Erythroblast (primary cell): ENCODE results near the gene MBLAC2.
A peak's percentile ranks its signal among the peaks of the same experiment; 100 is the strongest.

Experiments used
- DNase-seq, 2 experiments: peaks; one replicate each; lab custom pipeline; 2025; lab: John Stamatoyannopoulos, UW
- GATA1 ChIP-seq: IDR thresholded peaks from 2 replicates; pipeline ENCODE4 v1.6.1; 2011; ENCODE audit warnings: low read depth, mild to moderate bottlenecking, control low read depth, low read length, moderate library complexity
- POLR2A ChIP-seq: IDR thresholded peaks from 2 replicates; pipeline ENCODE4 v1.6.1; 2011; ENCODE audit warnings: mild to moderate bottlenecking, low read length

The MBLAC2 gene

DNA sequence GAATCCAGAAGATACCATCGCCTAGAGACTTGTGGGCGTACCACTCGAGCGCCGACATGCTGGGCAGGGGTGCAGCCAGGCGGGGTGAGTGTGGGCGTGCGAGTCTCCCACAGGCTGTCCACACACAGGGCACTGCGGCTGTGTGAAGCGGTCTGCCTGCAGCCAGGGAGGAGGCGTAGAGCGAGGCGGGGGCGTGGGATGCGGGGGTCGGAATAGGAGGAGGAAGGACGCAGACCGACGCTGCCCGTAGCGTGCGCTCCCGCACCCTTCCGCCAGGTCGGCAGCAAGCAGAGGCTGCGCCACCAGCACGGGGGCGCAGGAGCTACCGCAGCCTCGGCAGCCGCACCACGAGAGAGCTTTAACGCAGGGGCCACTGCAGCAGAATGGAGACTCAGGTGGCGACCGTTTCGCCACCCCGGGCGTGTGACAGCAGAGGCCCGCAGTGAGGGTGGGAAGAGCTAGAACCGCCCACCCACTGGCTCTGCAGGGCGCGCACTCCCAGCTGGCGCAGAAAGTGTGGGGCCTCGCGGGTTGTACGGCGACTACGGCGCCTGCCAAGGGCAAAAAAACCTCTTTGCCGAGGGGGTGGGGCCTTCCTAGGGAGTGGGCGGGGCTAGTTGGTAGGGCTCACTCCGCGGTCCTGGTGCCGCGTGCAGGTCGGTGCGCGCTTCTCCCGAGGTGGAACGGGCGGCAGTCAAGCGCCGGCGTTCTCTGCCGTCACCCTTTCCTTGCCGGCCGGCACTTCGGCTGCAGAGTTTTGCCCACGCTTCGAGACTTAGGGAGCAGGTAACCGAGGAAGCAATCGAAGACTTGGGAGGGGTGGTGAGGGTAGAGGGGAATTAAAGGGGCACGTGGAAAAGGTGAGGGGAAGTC lies at the start of gene MBLAC2, which contains the start of gene POLR3G:
Gene MBLAC2 (minus strand): TSS at position 537 of the 873 bp plus-strand sequence. CDS start 479 bp downstream, at position 58.
Gene POLR3G (plus strand): TSS at position 630 of the 873 bp plus-strand sequence. CDS start 10,704 bp downstream, outside the sequence.
- DNase-seq: peak; percentile 95
- TF ChIP-seq GATA1: no peak
- TF ChIP-seq POLR2A: peak; percentile 94

DNA sequence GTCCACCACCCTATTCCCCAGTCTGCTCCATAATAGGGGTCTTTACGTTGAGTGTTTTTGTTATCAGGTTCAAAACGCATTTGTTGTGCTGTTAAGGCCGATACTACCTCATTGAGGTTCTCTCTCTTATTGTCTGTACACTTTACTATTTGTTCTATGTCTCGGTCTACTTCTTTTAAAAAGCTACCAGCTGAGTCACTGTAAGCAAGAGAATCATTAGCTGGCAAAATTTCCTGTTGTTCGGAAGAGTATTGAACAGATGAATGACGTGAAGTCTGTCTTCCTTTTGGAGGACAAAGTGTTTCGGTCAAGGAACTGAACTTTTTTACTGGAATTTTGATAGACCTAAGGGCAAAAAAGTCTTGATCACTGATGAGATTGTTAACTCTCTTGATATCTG lies 44.5 kb upstream of the MBLAC2 start:
- DNase-seq: no peak
- no peak for TF ChIP-seq GATA1
- no peak for TF ChIP-seq POLR2A

DNA sequence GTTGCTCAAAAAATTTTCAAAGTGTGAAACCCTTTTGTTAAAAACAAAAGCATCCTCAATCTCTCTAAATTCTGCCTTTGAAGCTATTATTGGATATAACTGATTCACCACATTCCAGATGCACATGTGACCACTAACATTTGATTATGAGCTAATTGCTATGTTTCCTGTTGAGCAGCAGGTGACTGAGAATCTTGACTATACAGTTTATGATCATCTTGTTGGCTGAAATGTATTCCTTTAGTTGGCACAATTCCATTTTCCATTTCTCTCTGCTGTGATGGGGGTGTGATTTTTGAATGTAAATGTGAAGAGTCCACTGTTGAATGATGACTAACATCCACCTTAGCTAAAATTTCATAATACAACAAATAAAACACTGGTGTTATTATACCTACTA lies 44.1 kb upstream of the MBLAC2 start:
- DNase-seq: no peak
- TF ChIP-seq GATA1: no peak
- no peak for TF ChIP-seq POLR2A

DNA sequence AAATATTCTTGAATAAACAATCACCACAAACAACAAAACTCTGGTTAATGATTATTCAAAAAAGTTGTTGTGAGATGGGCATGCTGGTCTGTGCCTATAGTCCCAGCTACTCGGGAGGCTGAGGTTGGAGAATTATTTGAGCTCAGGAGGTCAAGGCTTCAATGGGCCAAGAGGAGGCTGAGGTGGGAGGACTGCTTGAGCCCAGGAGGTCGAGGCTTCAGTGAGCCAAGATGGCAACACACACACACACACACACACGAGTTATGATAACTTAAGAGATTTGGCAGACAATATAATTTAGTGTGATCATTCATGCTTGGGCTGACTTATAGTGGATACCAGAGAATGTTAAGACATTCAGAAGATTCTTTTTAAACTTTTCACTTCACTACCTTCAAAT lies 39.9 kb upstream of the MBLAC2 start:
- TF ChIP-seq POLR2A (no peak), GATA1 (no peak)
- no peak for DNase-seq

DNA sequence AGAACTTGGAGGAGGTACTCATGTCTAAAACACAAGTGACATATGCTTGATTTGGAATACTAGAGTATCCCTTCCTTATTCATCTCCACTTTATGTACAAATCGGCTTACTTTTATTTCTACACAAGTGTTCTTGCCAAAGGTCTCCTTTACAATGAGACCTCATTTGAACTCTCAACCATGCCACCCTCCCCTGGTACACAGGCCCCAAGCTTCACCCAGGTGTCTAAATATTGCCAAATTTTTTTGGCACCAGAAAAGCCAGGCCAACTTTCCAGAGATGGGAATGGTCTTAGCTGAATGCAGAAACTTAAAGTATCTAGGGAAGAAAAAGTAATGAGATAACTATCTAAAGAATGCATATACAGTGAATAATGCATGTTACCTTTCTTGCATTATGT lies 35.9 kb upstream of the MBLAC2 start:
- DNase-seq: no peak
- no peak for TF ChIP-seq GATA1
- TF ChIP-seq POLR2A: no peak

DNA sequence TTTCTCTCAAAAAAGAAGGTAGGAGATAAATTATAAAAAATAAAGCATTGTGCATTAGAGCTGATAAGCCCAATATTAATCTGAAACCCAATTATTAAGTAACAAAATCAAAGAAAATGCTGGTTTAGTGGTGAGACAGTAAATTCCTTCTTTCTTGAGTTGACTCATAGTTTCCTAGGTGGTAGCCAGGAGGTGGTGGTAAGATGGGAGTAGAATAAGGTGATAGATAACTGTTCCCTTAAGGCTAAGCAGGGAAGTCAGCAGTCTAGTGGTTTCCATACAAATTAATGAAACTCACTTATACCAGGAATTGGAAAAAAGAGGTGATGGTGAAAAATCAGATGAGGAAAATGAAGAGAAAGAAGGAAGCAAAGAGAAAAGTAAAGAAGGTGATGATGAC lies 31.6 kb upstream of the MBLAC2 start:
- DNase-seq: no peak
- no peak for TF ChIP-seq GATA1
- no peak for TF ChIP-seq POLR2A

DNA sequence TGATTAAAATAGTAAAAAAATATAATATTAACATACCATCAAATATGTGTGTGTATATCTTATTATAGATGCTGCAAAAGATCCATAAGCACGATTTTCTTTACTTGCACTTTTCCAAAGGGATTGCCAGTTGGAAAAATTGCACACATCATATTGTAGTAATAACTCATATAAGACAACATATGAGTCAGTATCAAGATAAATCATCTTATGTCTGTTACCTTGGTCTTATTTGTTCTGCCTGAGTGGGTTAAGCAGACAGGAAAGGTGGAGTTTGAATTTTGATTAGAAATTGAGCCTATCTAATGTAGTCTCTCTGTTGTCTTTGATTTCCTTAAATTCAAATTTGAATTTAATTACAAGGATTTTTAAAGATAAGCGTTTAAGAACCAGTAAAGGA lies 30.2 kb upstream of the MBLAC2 start:
- TF ChIP-seq POLR2A: no peak
- DNase-seq: no peak

DNA sequence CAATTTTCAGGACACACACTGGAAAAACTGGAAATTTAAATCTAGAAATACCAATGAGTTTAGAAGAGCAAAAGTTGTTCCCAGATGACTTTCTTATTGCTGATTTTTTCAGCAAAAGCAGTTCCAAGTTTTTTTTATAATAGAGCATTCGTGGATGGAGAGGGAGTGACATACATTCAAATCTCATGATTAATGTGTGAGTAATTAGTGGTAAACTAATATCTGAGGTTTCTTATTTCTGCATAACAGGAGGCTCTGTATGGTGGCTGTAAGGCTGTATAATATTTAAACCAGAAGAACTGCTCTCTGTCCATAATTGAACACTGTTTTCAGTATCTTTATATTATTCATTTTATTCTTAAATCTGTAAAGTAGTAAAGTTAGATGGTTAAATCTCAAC lies 29.0 kb upstream of the MBLAC2 start:
- no peak for DNase-seq
- no peak for TF ChIP-seq POLR2A
- TF ChIP-seq GATA1: no peak

DNA sequence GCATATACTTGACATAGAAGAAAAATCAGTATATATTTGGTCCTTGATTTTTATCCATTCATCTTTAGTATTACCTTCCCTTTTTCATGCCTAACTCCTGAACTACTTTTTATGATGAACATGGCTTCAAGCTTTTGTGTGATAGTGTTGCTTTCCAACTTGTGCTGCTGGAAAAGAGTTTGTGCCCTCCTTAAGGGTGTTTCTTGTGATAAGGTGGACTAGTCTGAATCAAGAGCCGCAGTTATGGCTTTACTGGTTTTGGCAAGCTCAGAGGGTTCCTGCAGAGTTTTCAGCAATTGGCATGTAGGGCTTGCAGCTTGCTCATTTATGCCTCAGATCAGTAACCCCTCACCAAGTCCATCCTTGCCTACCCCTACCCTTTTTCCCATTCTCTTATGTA lies 20.6 kb upstream of the MBLAC2 start:
- TF ChIP-seq POLR2A: no peak
- no peak for TF ChIP-seq GATA1

DNA sequence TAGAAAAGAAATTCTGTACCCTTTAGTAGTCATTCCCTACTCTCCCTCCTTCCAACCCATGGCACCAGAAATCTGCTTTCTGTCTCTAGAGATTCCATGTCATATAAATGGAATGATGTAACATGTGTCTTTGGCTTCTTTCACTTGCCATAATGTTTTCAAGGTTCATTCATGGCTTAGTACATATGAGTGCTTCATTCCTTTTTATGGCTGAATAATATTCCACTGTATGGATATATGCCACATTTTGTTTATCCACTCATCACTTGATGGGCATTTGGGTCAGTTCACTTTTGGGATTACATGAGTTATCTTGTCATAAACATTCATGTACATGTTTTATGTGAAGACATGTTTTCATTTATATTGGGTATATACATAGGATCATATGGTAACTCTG lies 19.5 kb upstream of the MBLAC2 start:
- TF ChIP-seq POLR2A (no peak), GATA1 (no peak)

More for the DNA sequence above, 20.6 kb upstream of the MBLAC2 start:
- peak in 1 of 2 experiments; percentile 27 for DNase-seq

DNA sequence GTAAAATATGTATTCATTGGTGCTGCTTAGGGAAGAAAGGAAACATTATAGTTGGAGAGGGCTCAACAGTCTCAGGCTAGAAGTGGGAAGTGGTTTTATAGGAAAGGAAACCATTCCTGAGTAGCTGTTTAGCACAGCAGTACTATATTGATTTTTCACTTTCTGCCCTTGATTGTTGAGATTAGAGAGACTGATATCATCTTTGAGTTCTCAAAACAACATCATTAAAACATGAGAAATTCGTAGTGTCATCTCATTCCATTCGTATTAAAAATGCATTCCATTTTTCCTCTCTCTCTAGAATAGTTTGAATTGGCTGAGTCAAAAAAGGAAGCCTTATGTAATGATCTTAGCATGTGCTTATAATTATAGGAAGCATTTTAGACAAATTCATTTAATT lies 14.2 kb upstream of the MBLAC2 start:
- no peak for TF ChIP-seq POLR2A
- no peak for TF ChIP-seq GATA1
- DNase-seq: no peak

More for the DNA sequence above, 19.5 kb upstream of the MBLAC2 start:
- DNase-seq: no peak

DNA sequence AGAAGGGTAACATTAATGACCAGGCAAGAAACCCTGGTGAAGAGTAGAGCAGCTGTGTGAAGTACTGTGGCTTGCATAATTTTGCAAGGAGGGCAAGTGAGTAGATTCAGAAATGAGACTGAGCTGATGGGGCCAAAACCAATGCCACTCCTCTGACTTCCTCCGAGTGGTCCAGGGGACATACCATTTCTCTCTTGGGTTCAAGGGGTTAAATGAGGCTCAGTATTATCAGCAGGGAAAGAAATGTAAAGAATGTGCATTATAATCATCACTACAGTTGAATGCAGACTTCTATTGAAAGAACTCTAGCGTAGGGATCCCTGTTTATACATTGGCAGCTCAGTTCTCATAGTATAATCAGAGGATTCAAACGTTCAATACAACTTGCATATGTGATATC lies 10.0 kb upstream of the MBLAC2 start:
- no peak for DNase-seq
- TF ChIP-seq POLR2A (no peak), GATA1 (no peak)

DNA sequence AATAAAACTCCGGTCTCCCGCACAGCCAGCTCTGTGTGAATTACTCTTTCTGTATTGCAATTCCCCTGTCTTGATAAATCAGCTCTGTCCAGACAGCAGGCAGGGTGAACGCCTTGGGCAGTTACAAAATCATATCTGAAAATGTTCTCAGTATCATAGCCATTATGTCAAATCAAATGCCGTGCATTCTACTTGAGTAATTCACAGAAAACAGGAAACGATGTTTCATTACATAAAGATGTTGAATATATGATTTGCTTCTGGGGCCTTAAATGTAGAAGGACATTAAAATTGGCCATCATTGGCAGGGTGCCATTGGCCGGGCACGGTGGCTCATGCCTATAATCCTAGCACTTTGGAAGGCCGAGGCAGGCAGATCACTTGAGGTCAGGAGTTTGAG lies 8.6 kb upstream of the MBLAC2 start:
- TF ChIP-seq POLR2A (no peak), GATA1 (no peak)

DNA sequence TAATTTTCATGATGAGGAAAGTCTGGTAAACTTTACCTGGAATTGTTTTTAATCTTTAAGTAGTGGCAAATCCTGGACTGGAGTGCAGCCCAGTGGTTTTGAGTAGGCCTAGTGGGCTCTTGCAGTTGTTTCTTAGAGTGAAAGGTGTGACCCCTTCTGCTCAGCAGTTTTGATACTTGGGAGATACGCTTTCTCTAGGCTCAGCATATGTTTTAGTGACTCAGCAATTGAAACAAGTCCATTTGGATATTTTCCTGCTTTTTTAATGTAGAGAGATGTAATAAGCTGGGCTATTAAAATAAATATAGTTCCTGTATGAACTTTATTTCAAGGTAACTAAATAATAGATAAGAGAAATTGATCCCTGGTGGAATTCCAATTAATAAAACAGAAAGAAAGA lies 6.1 kb upstream of the MBLAC2 start:
- no peak for TF ChIP-seq POLR2A
- TF ChIP-seq GATA1: no peak
- peak; percentile 5 to 17 for DNase-seq

More for the DNA sequence above, 8.6 kb upstream of the MBLAC2 start:
- DNase-seq: no peak

DNA sequence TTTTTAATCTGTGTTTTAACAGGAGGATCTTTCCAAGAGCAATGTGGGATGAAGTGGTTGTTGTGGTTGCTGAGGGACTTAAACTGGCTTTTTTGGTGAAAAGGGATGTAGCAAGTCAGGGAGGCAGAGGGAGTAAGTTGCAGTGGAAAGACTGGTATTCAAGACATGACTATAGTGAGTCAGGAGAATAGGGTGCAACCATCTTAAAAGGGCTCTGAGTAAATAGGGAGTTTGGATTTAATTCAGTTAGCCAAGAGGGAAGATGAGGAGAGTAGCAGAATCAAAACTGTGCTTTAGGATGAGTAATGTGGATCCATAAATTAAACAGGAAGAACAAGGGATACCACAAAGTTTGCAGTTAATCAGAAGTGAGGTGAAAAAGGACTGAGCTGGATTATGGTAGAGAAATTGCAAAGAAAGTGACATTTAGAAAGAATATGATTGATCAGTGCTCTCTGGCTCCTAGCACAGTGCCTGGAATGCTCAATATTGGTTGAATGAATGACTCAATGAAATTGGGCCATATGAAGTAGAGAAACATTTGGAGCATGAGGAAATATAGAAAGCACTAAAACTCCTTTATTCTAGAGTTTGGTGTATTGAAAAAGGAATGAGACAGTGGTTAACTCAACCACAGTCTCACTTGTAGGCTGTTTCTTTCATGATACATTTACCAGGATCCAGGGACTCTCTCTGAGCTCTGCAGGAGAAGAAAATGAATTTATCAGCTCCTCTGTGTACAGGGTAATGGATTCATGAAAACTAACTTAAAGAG lies 5.2 kb upstream of the MBLAC2 start:
- TF ChIP-seq GATA1: no peak
- TF ChIP-seq POLR2A: no peak

More for the DNA sequence above, 5.2 kb upstream of the MBLAC2 start:
- DNase-seq: no peak
